GDM1 (cell line): ENCODE results near the gene SLC2A6.

ENCODE experiments used
- DNase-seq: peaks from one replicate; lab custom pipeline; 2025; lab: John Stamatoyannopoulos, UW

SLC2A6 gene

GRCh38 chr9:133496861-133497842, 18.3 kb upstream of the SLC2A6 start:
- no peak for DNase-seq

DNA sequence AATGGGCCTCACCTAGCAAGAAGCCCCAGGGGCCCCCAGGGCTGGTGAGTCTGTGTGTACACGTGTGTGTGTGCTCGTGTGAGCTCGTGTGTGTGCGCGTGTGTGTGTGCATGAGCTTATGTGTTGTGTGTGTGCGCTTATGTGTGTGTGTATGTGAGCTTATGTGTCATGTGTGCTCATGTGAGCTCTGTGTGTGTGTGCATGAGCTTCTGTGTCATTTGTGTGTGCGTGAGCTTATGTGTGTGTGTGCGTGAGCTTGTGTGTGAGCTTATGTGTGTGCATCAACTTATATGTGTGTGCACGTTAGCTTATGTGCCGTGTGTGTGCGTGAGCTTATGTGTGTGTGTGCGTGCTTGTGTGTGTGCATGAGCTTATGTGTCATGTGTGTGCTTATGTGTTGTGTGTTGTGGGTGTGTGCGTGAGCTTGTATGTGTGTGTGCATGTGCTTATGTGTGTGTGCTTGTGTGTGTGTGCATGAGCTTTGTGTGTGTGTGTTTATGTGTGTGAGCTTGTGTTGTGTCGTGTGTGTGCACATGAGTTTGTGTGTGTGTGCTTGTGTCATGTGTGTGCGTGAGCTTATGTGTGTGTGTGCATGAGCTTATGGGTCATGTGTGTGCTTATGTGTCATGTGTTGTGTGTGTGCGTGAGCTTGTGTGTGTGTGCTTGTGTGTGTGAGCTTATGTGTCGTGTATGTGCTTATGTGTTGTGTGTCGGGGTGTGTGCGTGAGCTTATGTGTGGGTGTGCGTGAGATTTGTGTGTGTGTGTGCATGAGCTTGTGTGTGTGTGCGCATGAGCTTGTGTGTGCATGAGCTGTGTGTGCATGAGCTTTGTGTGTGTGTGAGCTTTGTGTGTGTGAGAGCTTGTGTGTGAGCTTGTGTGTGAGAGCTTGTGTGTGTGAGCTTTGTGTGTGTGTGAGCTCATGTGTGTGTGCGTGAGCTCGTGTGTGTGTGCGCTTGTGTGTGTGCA, 16.7 kb upstream of the SLC2A6 start:
- DNase-seq, result no peak

- DNase-seq, result no peak
Observed at GRCh38 chr9:133494636-133495326, 15.9 kb upstream of the SLC2A6 start.

DNA sequence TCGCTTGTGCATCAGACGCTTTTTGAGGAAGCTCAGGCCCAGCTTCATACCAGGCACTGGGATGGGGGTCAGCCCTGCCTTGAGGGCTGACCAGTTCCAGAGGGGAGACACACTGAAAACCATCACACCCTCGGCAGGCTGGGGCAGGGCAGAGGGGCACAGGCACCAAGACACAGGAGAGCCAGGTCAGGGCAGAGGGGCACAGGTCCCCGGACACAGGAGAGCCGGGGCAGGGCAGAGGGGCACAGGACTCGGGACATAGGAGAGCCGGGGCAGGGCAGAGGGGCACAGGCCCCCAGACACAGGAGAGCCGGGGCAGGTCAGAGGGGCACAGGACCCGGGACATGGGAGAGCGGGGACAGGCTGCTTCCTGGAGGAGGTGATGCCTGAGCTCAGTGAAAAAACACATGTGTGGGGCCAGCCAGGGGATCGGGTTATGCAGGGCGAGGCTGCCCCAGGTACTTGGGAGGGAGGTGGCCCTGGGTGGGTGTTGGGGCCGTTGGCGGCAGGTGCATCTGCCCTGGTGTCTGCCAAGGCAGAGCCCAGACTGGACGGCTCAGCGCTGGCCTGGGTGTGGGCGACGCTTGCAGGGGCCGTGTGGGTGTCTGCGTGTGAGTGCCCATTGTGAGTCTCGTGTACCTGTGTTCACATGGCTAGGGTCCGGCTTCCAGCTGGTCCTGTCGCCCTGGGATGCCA, 15.1 kb upstream of the SLC2A6 start:
- no peak for DNase-seq

GRCh38 chr9:133493428-133493827, 14.5 kb upstream of the SLC2A6 start:
- DNase-seq, result no peak

GRCh38 chr9:133492061-133493021, 13.4 kb upstream of the SLC2A6 start:
- no peak for DNase-seq

DNA sequence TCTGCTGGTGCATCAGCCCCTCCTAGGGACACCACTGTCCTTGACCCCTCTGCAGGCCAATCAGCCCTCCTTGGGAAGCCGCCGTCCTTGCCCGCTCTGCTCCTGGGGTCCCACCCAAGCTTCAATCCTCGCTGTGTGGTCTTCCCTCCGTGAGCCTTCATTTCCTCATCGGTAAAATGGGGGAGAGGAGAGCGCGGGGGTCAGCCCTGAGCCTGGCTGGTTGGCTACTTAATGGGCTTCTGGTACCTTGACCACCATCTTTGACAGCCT, 12.7 kb upstream of the SLC2A6 start:
- no peak for DNase-seq

DNA sequence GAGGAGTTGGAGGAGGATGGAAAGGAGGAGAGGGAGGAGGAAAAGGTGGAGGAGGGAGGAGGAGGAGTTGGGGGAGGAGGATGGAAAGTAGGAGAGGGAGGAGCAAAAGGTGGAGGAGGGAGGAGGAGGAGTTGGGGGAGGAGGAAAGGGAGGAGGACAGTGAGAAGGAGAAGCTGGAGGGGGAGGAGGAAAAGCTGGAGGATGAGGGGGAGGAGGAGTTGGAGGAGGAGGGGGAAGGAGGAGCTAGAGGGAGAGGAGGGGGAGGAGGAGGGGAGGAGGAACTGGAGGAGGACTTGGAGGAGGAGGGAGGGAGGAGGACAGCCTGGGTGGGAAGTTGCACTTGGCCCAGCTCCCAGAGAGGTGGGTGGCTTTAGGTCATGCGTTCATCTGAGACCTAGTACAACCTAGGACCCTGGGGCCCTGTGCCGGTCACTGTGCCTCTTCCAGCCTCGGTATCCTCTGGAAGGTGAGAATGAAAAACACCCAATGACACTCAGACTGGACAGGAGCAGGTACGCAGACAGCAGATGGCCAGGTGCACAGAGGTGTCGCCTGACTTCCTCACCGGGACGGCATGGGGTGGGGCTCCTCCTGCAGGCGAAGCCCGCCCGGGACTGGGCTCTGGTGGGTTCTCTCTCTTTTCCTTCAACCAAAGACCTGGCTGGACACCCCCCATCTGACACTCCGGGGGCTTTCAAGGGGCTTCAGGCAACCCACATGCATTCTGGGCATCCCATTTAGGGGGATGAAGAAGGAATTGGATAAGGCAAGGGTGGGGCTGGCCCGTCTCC, 12.2 kb upstream of the SLC2A6 start:
- no peak for DNase-seq

DNA sequence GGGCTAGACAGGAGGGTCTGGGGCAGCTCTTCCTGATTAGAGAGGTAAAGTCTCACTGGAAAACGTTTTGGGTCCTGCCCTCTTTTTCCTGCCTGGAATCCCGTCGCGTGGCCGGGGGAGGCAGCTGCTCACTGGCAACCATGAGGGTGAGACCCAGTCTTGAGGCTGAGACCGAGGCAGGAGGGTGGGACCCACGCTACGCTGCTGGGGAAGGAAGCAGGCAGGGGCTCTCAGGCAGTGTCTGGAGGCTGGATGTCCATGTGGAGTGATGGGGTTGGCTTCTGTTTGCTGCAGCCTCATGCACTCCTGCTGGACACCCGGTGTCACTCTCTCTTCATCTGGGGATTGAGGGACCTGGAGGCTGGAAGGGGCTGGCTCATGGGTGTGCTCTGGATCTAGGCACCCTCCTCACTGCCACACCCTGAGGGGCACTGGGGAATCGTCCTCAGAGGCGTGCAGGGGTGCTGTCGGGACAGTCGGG, 11.3 kb upstream of the SLC2A6 start:
- DNase-seq, result no peak

DNA sequence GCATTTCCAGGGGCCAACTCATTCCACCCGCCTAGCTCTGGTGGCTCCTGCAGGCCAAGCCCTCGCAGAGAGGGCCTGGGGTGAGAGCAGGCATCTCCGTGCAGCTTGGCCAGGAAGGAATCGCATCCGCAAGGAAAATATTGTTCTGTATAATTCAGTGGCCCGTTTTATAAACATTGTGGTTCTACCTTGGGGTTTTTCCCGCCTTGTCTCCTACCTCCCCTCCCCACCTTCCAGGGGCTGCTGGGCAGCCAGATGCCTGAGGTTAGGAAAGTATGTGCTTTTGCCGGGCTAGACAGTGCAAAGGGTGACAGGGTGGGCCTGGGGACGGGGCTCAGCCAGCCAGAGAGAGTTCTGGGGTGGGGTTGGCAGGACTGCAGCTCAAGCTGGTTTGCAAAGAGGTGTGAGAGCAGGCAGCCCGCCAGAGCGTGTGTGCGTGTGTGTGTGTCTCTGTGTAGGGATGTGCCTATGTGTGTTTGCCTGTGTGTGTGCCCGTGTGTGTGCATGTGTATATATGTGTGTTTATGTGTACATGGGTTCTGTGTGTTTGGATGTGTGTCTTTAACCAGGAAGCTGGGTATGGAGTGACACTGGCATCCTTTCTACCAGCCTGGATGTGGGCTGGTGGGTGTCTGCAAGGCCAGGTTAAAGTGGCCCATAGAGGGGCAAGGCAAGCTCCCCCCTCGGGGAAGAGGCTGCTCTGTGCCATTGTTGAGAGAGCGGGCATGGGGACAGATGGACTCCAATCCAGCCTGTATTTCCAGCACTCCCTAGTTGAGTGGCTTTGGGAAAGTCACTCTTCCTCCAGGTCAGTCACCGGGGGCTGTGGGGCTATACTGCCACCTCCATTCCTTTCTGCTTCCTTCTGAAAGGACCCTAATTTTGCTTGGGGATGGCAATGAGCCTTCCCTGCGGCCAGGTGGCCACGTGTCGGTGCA, 10.6 kb upstream of the SLC2A6 start:
- no peak for DNase-seq

DNA sequence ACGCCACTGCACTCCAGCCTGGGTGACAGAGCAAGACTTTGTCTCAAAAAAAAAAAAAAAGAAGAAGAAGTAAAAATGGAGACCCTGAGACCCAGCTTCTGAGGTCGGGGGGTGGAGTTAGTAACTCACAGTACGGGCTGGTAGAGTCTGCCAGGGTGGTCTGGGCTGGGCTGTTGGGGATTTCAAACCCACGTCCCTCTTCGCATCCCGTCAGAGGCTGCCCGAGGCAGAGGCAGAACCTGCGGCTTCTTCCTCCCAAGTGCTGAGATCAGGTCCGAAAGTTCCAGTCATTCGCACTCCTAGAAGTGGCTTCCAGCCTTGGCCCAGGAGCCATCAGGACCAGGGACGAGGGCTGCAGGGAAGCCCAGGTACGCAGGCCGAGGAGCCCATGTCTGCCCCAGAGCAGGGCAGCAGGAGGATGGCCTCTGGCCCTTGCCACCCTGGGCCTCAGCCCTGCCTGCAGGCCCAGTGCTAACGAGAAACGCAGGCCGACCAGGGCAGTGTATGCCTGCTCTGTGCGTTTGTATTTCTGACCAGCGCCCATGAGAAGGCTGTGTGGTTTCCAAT, 9.9 kb upstream of the SLC2A6 start:
- DNase-seq, result no peak

- DNase-seq, result no peak
Observed at GRCh38 chr9:133487331-133487725, 8.4 kb upstream of the SLC2A6 start.

GRCh38 chr9:133485531-133486260, 6.8 kb upstream of the SLC2A6 start:
- no peak for DNase-seq

DNA sequence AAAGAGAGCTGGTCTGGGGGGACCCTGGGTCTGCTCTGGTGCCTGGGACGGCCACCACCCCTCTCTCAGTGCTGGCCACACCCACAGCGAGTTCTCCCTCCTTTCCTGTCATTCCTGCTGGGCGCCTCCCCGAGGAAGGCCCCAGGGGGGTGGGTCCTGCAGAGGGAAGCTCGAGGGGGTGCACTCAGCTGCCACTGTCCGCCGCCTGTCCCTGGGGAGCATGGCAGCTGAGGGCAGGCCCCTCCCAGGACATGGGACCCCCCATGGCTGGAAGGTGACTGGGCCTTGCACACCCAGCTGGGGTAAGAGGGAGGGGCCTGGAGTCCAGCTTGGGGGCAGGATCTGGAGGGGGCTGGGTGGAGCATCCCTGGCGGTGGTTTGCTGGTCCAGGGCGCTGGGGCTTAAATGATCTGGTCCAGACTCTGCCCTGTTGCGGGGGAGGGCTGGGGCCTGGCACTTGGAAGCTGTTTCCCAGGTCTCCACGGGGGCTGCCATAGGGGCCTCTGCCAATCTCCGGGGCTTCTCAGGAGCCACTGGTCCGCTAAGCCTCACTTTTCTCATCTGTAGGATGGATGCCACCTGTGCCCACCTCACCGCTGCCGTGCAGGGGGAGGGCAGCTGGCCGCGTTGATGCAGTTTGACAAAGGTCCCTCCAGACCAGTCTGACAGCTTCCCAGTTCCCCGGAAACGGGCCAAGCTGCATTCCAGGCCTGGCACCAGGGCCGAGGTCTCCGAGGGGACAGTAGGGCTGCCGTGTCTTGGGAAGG, 6.0 kb upstream of the SLC2A6 start:
- no peak for DNase-seq

DNA sequence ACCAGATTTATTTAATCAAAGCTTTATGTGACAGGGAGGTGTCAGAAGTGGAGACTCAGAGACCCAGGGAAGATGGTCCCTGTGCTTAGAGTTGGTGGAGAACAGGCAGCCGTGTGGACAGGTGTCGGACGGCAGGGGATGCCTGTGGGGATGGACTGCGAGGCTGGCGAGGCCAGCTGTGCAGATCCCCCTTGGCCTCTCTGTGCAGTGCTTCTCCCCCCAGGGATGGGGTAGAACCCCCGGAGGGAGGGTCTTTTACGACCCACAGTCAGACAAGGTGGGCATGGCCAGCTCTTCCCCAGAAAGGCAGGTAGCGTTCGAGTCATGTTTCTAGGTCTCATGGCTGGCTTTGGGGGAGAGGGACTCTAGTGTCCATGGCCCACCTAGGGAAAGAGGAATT, 4.7 kb upstream of the SLC2A6 start:
- DNase-seq, result no peak

DNA sequence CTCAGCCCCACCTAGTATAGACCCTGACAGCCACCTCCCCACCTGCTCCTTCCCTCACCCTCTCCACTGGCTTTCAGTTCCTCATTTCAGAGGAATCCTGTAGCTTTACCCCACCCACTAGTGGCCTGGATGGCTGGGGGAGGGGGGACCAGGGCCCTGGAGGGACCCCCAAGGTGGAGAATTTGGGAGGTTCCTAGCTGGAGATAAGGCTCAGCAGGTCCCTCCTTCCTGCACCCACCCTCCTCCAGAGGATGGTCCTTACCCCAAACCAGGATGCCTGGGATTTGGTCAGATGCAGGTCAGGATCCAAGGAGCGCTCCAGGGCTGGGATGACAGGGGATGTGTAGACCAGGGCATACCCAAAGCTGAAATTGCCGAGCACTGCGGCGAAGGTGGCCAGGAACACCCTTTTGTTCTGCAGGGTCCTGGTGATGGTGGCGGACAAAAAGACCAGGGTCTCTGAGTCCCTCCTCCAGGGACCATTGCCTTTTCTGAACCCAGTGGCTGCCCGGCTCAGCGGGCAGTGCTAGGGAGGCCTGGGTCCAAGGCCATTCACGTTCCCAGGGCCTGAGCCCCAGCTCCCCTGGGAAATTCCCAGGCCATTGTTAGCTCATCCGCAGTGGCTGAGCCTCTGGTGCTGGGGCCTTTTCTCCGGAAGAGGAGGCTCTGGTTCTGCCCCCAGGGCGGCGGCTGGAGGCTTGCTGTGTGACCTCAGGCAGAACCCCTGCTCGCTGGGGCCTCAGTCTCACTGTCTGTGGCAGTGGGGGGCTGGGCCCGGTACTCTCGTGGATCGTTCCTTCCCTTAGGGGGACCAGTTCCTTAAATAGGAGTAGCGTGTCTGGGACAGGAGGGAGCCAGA, 678 bp downstream of the SLC2A6 start:
- no peak for DNase-seq
